Tibial nerve (tissue), 4 donors: ENCODE measurements around the gene VSTM4. TPM values are rescaled to one million over a fixed set of nuclear protein-coding genes. Genes with fewer than 3 reads are reported as not detected.

Source experiments
- DNase-seq, 2 donors: peaks; one replicate each; pipeline ENCODE4 v3.0.0-alpha.2; 2019; ENCODE audit warnings: low spot score in 2 of 2
- H3K27ac ChIP-seq, 4 donors: fragments of 200-600 bp; sonication (generic) in 3 of 4; one replicate each; pipeline ENCODE4 v1.5.1; 2017 to 2019; ENCODE audit warnings: mild to moderate bottlenecking in 1 of 4
- H3K27me3 ChIP-seq, 2 donors: fragments of 200-600 bp; sonication (generic) in 1 of 2; one replicate each; pipeline versions ENCODE4 v1.5.1 to v1.6.0; 2017 to 2019
- H3K36me3 ChIP-seq, 3 donors: fragments of 200-600 bp; sonication (generic); one replicate each; pipeline ENCODE4 v1.5.1; 2018 to 2019
- H3K4me1 ChIP-seq, 4 donors: fragments of 200-600 bp; sonication (generic) in 3 of 4; one replicate each; pipeline ENCODE4 v1.5.1; 2017 to 2019
- H3K4me3 ChIP-seq, 4 donors: fragments of 200-600 bp; sonication (generic) in 3 of 4; one replicate each; pipeline ENCODE4 v1.5.1; 2017 to 2019; ENCODE audit warnings: mild to moderate bottlenecking in 1 of 4, moderate library complexity in 1 of 4
- H3K9me3 ChIP-seq, 4 donors: fragments of 200-600 bp; sonication (generic) in 3 of 4; one replicate each; pipeline ENCODE4 v1.5.1; 2017 to 2019
- CTCF ChIP-seq, 5 experiments: fragments of 200-600 bp in 3 of 5; fragments of 450-650 bp in 2 of 5; sonication (generic) in 3 of 5; IDR thresholded peaks; one replicate each; pipeline ENCODE4 v1.5.1; 2016 to 2019; ENCODE audit warnings: antibody characterized with exemption in 5 of 5, mild to moderate bottlenecking in 3 of 5, moderate library complexity in 2 of 5
- EP300 ChIP-seq, 2 donors: sonication (generic); formaldehyde crosslinking; IDR thresholded peaks; one replicate each; pipeline ENCODE4 v1.6.1; 2017; ENCODE audit warnings: antibody characterized with exemption in 2 of 2, mild to moderate bottlenecking in 1 of 2
- POLR2A ChIP-seq, 2 donors: fragments of 450-650 bp; IDR thresholded peaks; one replicate each; pipeline ENCODE4 v1.6.1; 2017; ENCODE audit warnings: antibody characterized with exemption in 2 of 2, mild to moderate bottlenecking in 2 of 2, moderate library complexity in 2 of 2
- WGBS, 2 donors: methylation state at CpG; one replicate each; pipeline ENCODE4 v1.1.5; 2018; 5-methylcytosine and 5-hydroxymethylcytosine counted together
- total RNA-seq, 4 donors: library from RNA; depleted of rRNA; stranded (reverse); fragments of >200 nt; gene quantifications; one replicate each; pipeline ENCODE4 v1.1.0, GENCODE V29; 2016

VSTM4 gene
- total RNA-seq, 4 donors from 2014 or later, result 9.8 to 18.2 (median 12.8) TPM

GRCh38 chr10:49115796-49116508, 630 bp upstream of the VSTM4 start:
- Histone ChIP-seq H3K9me3 (no peaks in the 10 kb centered on the region), H3K27ac (peak overlapping the region in 1 of 4 donors; percentile 50), H3K27me3 (no peaks in the 10 kb centered on the region), H3K4me1 (peaks cover 0 to 41% (median 0%) of the 10 kb centered on the region in 4 donors), H3K36me3 (no peaks in the 10 kb centered on the region), H3K4me3 (peak overlapping the region in 2 of 4 donors; percentile 54 to 68)
- WGBS, 2 donors, result 77 to 79% methylated on average over 10 to 14 of the region's 14 CpGs
- DNase-seq, result no peak
- no peak for TF ChIP-seq POLR2A (IDR thresholded peaks at IDR 0.05)

GRCh38 chr10:49114718-49115014, 656 bp downstream of the VSTM4 start:
- H3K27ac ChIP-seq, result peak overlapping the region; percentile 71 to 85 (median 79)
- no peaks in the 10 kb centered on the region for H3K36me3 ChIP-seq
- no peaks in the 10 kb centered on the region for H3K9me3 ChIP-seq
- no peaks in the 10 kb centered on the region for H3K27me3 ChIP-seq
- TF ChIP-seq EP300 (IDR thresholded peaks at IDR 0.05) (no peak), CTCF (IDR thresholded peaks at IDR 0.05) (no peak), POLR2A (IDR thresholded peaks at IDR 0.05) (no peak)
- H3K4me3 ChIP-seq, result peak overlapping the region; percentile 41 to 68 (median 50)
- no peak for DNase-seq
- WGBS, 2 donors, result 19 to 22% methylated on average over 9 of the region's 9 CpGs
- H3K4me1 ChIP-seq, result peaks cover 0 to 54% (median 6%) of the 10 kb centered on the region in 4 donors

GRCh38 chr10:49113741-49114141, 1.6 kb downstream of the VSTM4 start:
- H3K9me3 ChIP-seq, result no peaks in the 10 kb centered on the region
- H3K27ac ChIP-seq, result peak overlapping the region in 2 of 4 donors; percentile 29 to 34
- no peaks in the 10 kb centered on the region for H3K36me3 ChIP-seq
- no peaks in the 10 kb centered on the region for H3K27me3 ChIP-seq
- 43 to 71% methylated on average over 3 of the region's 3 CpGs for WGBS, 2 donors
- TF ChIP-seq CTCF (IDR thresholded peaks at IDR 0.05), result no peak
- TF ChIP-seq POLR2A (IDR thresholded peaks at IDR 0.05), result no peak
- TF ChIP-seq EP300 (IDR thresholded peaks at IDR 0.05), result no peak
- DNase-seq, result no peak
- H3K4me1 ChIP-seq, result peaks cover 0 to 61% (median 10%) of the 10 kb centered on the region in 4 donors
- H3K4me3 ChIP-seq, result no peak overlapping the region

- TF ChIP-seq POLR2A (IDR thresholded peaks at IDR 0.05), result no peak
- TF ChIP-seq EP300 (IDR thresholded peaks at IDR 0.05), result no peak
- no peak for TF ChIP-seq CTCF (IDR thresholded peaks at IDR 0.05)
- 48 to 51% methylated on average over 3 of the region's 3 CpGs for WGBS, 2 donors
- H3K36me3 ChIP-seq, result no peaks in the 10 kb centered on the region
- peaks cover 0 to 62% (median 10%) of the 10 kb centered on the region in 4 donors for H3K4me1 ChIP-seq
- no peaks in the 10 kb centered on the region for H3K9me3 ChIP-seq
- DNase-seq, result no peak
- H3K27me3 ChIP-seq, result no peaks in the 10 kb centered on the region
- no peak overlapping the region for H3K4me3 ChIP-seq
- H3K27ac ChIP-seq, result no peak overlapping the region
Observed at GRCh38 chr10:49112851-49113250, 2.5 kb downstream of the VSTM4 start.

- no peak overlapping the region for H3K27ac ChIP-seq
- TF ChIP-seq EP300 (IDR thresholded peaks at IDR 0.05) (no peak), CTCF (IDR thresholded peaks at IDR 0.05) (no peak), POLR2A (IDR thresholded peaks at IDR 0.05) (no peak)
- no peaks in the 10 kb centered on the region for H3K9me3 ChIP-seq
- no peak for DNase-seq
- H3K4me3 ChIP-seq, result no peak overlapping the region
- H3K27me3 ChIP-seq, result no peaks in the 10 kb centered on the region
- H3K36me3 ChIP-seq, result no peaks in the 10 kb centered on the region
- H3K4me1 ChIP-seq, result peaks cover 0 to 67% (median 13%) of the 10 kb centered on the region in 4 donors
- 63 to 79% methylated on average over 3 of the region's 3 CpGs for WGBS, 2 donors
Observed at GRCh38 chr10:49112098-49112497, 3.2 kb downstream of the VSTM4 start.
